Measurements from ENCODE around the gene CALML5. TPM values are rescaled to one million over a fixed set of nuclear protein-coding genes. Genes with fewer than 3 reads are reported as not detected.

The CALML5 gene
- total RNA-seq, 1 experiment from 2014 or later = not detected

- TF ChIP-seq EZH2 (IDR thresholded peaks at IDR 0.05; ENCODE audit: borderline replicate concordance, low read depth, low read length, poor library complexity, severe bottlenecking) (no peak), CTCF (conservative IDR thresholded peaks at IDR 0.05; ENCODE audit: low read depth, low read length) (no peak)
- no peaks in the 10 kb centered on the region for H3K36me3 ChIP-seq (ENCODE audit: insufficient read depth, low read length, poor library complexity, severe bottlenecking)
- H3K4me3 ChIP-seq (ENCODE audit: low read depth, low read length, poor library complexity, severe bottlenecking) = no peak overlapping the region
- H3K27ac ChIP-seq (ENCODE audit: low read depth, low read length, poor library complexity, severe bottlenecking) = no peak overlapping the region
- no peaks in the 10 kb centered on the region for H3K27me3 ChIP-seq (replicated peaks; ENCODE audit: insufficient read depth, low read depth, low read length, poor library complexity)
- no peak for DNase-seq (ENCODE audit: low spot score)
- no peaks in the 10 kb centered on the region for H3K4me1 ChIP-seq (ENCODE audit: insufficient read depth, low read length, poor library complexity, severe bottlenecking)
- H3K9me3 ChIP-seq (ENCODE audit: low read depth, low read length, poor library complexity, severe bottlenecking) = no peaks in the 10 kb centered on the region
- ChIA-PET POLR2A (ENCODE audit: low non-redundant PET) (no interaction called here), CTCF (no interaction called here)
- no TSS peak for BruUV-seq (replicated peaks)
- intact Hi-C loops (cut with micrococcal nuclease; ENCODE audit: unreplicated experiment) = no loop called here
Measured at GRCh38 chr10:5481121-5481520, 18.2 kb downstream of the CALML5 start.

- Histone ChIP-seq H3K36me3 (ENCODE audit: insufficient read depth, low read length, poor library complexity, severe bottlenecking) (no peaks in the 10 kb centered on the region), H3K4me1 (ENCODE audit: insufficient read depth, low read length, poor library complexity, severe bottlenecking) (no peaks in the 10 kb centered on the region), H3K4me3 (ENCODE audit: low read depth, low read length, poor library complexity, severe bottlenecking) (no peak overlapping the region), H3K27me3 (replicated peaks; ENCODE audit: insufficient read depth, low read depth, low read length, poor library complexity) (no peaks in the 10 kb centered on the region), H3K27ac (ENCODE audit: low read depth, low read length, poor library complexity, severe bottlenecking) (no peak overlapping the region), H3K9me3 (ENCODE audit: low read depth, low read length, poor library complexity, severe bottlenecking) (no peaks in the 10 kb centered on the region)
- no TSS peak for BruUV-seq (replicated peaks)
- no peak for DNase-seq (ENCODE audit: low spot score)
- ChIA-PET POLR2A (ENCODE audit: low non-redundant PET) (no interaction called here), CTCF (no interaction called here)
- TF ChIP-seq CTCF (conservative IDR thresholded peaks at IDR 0.05; ENCODE audit: low read depth, low read length) = no peak
- no peak for TF ChIP-seq EZH2 (IDR thresholded peaks at IDR 0.05; ENCODE audit: borderline replicate concordance, low read depth, low read length, poor library complexity, severe bottlenecking)
- intact Hi-C loops (cut with micrococcal nuclease; ENCODE audit: unreplicated experiment) = no loop called here
Measured at GRCh38 chr10:5480162-5480941, 19.0 kb downstream of the CALML5 start.

- intact Hi-C loops (cut with micrococcal nuclease; ENCODE audit: unreplicated experiment) = no loop called here
- H3K36me3 ChIP-seq (ENCODE audit: insufficient read depth, low read length, poor library complexity, severe bottlenecking) = no peaks in the 10 kb centered on the region
- H3K27ac ChIP-seq (ENCODE audit: low read depth, low read length, poor library complexity, severe bottlenecking) = no peak overlapping the region
- no TSS peak for BruUV-seq (replicated peaks)
- H3K27me3 ChIP-seq (replicated peaks; ENCODE audit: insufficient read depth, low read depth, low read length, poor library complexity) = no peaks in the 10 kb centered on the region
- DNase-seq (ENCODE audit: low spot score) = no peak
- ChIA-PET POLR2A (ENCODE audit: low non-redundant PET) (no interaction called here), CTCF (no interaction called here)
- no peak overlapping the region for H3K4me3 ChIP-seq (ENCODE audit: low read depth, low read length, poor library complexity, severe bottlenecking)
- H3K9me3 ChIP-seq (ENCODE audit: low read depth, low read length, poor library complexity, severe bottlenecking) = no peaks in the 10 kb centered on the region
- H3K4me1 ChIP-seq (ENCODE audit: insufficient read depth, low read length, poor library complexity, severe bottlenecking) = no peaks in the 10 kb centered on the region
- no peak for TF ChIP-seq EZH2 (IDR thresholded peaks at IDR 0.05; ENCODE audit: borderline replicate concordance, low read depth, low read length, poor library complexity, severe bottlenecking)
- TF ChIP-seq CTCF (conservative IDR thresholded peaks at IDR 0.05; ENCODE audit: low read depth, low read length) = no peak
Measured at GRCh38 chr10:5479481-5480161, 19.7 kb downstream of the CALML5 start.

Data from A673 (cell line).